Immature natural killer cell (primary cell): ENCODE results near the gene SLFN12. TPM values are rescaled to one million over a fixed set of nuclear protein-coding genes. Genes with fewer than 3 reads are reported as not detected.

Experiments used
- DNase-seq, 3 donors: peaks; one replicate each; pipeline ENCODE4 v3.0.0; 2022; ENCODE audit warnings: mixed read lengths in 1 of 3
- H3K27ac Mint-ChIP-seq, 6 donors: one replicate each; pipeline ENCODE4 v1.8.0; 2020; ENCODE audit warnings: mixed read lengths in 6 of 6, mild to moderate bottlenecking in 5 of 6, inconsistent platforms in 4 of 6, moderate library complexity in 3 of 6
- H3K27me3 Mint-ChIP-seq, 3 donors: one replicate each; pipeline ENCODE4 v1.8.0; 2020 to 2021; ENCODE audit warnings: low read depth in 3 of 3, mild to moderate bottlenecking in 3 of 3, mixed read lengths in 3 of 3, moderate library complexity in 3 of 3, inconsistent platforms in 1 of 3
- H3K36me3 Mint-ChIP-seq, 3 donors: one replicate each; pipeline ENCODE4 v1.8.0; 2020; ENCODE audit warnings: mixed read lengths in 3 of 3, inconsistent platforms in 2 of 3, mild to moderate bottlenecking in 2 of 3
- H3K4me1 Mint-ChIP-seq, 2 donors: one replicate each; pipeline ENCODE4 v1.8.0; 2020; ENCODE audit warnings: inconsistent platforms in 2 of 2, mild to moderate bottlenecking in 2 of 2, mixed read lengths in 2 of 2, moderate library complexity in 1 of 2
- H3K4me3 Mint-ChIP-seq, 5 donors: one replicate each; pipeline ENCODE4 v1.8.0; 2020; ENCODE audit warnings: mild to moderate bottlenecking in 5 of 5, mixed read lengths in 5 of 5, inconsistent platforms in 3 of 5, moderate library complexity in 3 of 5
- H3K9me3 Mint-ChIP-seq, 6 donors: one replicate each; pipeline ENCODE4 v1.8.0; 2020; ENCODE audit warnings: mild to moderate bottlenecking in 6 of 6, mixed read lengths in 6 of 6, inconsistent platforms in 4 of 6, moderate library complexity in 3 of 6
- polyA plus RNA-seq, 3 donors: library from polyadenylated mRNA; unstranded; fragments of 300-500 nt; fragmentation: Illumina TruSeq; gene quantifications; one replicate each; pipeline ENCODE4 v1.2.3, GENCODE V29; 2021

SLFN12 gene
- polyA plus RNA-seq, 3 donors from 2014 or later: 0.44 to 10.5 (median 6.3) TPM

GRCh38 chr17:35361027-35361426 lies 71.3 kb downstream of the SLFN12 start:
- Mint-ChIP-seq H3K4me1 (peaks cover 0 to 3% of the 10 kb centered on the region in 2 donors), H3K27me3 (no peaks in the 10 kb centered on the region), H3K27ac (peak overlapping the region in 1 of 6 donors; percentile 51), H3K36me3 (peaks cover 31 to 56% (median 49%) of the 10 kb centered on the region in 3 donors), H3K4me3 (no peak overlapping the region), H3K9me3 (no peaks in the 10 kb centered on the region)
- no peak for DNase-seq

Other genes starting within 250 kb of the SLFN12 start
- gene SLC35G3, start 238.1 kb downstream of the SLFN12 start, polyA plus RNA-seq: not detected
- gene SLFN5, start 189.4 kb downstream of the SLFN12 start, polyA plus RNA-seq: 100 to 1,000 TPM in 1 of 3 donors, 10 to 100 TPM in 2; 38.5 to 156 (median 84.2) TPM
- 10 to 100 TPM in 1 of 3 donors, 1 to 10 TPM in 2; 1.8 to 12.6 (median 7.0) TPM for gene SLFN11, start 58.9 kb downstream of the SLFN12 start, polyA plus RNA-seq
- gene SLFN13, start 16.3 kb upstream of the SLFN12 start, polyA plus RNA-seq: 10 to 100 TPM; 11.8 to 41.8 (median 39.2) TPM
- 10 to 100 TPM; 14.8 to 28.8 (median 27.4) TPM for gene SLFN12L, start 105.2 kb upstream of the SLFN12 start, polyA plus RNA-seq
- under 1 TPM in 2 of 3 donors, not detected in 1; 0.10 to 0.50 TPM for gene SLFN14, start 128.3 kb upstream of the SLFN12 start, polyA plus RNA-seq
- gene PEX12, start 146.1 kb upstream of the SLFN12 start, polyA plus RNA-seq: 1 to 10 TPM in 2 of 3 donors, not detected in 1; 1.7 to 2.0 TPM
- 10 to 100 TPM; 43.7 to 79.9 (median 51.4) TPM for gene AP2B1, start 154.8 kb upstream of the SLFN12 start, polyA plus RNA-seq